ENCODE data around the gene GNA14. TPM values are rescaled to one million over a fixed set of nuclear protein-coding genes. Genes with fewer than 3 reads are reported as not detected.

GNA14 gene
- polyA plus RNA-seq, 3 donors: 0.04 TPM; not detected in 2

DNA sequence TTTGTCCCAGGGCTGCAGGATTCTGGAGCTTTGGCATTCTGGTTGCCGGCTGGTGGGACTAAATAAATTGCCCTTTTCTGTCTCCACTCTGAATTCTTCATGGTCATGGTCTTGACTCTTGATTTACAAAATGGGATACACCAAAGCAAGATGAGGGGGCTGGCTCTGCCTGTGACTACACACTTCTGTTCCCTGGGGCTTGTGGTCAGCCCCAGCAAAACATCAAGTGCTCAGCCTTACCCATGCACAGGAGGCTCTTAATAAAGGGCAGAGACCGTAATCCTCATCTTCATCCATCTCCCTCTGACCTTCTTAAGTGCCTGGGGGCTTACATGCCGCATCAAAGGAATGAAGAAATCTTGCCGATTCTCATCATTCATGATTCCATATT lies 198.0 kb downstream of the GNA14 start:
- TF ChIP-seq, protein P1, sequence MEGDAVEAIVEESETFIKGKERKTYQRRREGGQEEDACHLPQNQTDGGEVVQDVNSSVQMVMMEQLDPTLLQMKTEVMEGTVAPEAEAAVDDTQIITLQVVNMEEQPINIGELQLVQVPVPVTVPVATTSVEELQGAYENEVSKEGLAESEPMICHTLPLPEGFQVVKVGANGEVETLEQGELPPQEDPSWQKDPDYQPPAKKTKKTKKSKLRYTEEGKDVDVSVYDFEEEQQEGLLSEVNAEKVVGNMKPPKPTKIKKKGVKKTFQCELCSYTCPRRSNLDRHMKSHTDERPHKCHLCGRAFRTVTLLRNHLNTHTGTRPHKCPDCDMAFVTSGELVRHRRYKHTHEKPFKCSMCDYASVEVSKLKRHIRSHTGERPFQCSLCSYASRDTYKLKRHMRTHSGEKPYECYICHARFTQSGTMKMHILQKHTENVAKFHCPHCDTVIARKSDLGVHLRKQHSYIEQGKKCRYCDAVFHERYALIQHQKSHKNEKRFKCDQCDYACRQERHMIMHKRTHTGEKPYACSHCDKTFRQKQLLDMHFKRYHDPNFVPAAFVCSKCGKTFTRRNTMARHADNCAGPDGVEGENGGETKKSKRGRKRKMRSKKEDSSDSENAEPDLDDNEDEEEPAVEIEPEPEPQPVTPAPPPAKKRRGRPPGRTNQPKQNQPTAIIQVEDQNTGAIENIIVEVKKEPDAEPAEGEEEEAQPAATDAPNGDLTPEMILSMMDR (IDR thresholded peaks at IDR 0.05): no peak
- no peak for DNase-seq
- no peaks in the 10 kb centered on the region for H3K36me3 ChIP-seq (replicated peaks in 1 of 2; ENCODE audit: control insufficient read depth in 1 of 2, insufficient read depth in 2 of 2, low read length in 2 of 2)

DNA sequence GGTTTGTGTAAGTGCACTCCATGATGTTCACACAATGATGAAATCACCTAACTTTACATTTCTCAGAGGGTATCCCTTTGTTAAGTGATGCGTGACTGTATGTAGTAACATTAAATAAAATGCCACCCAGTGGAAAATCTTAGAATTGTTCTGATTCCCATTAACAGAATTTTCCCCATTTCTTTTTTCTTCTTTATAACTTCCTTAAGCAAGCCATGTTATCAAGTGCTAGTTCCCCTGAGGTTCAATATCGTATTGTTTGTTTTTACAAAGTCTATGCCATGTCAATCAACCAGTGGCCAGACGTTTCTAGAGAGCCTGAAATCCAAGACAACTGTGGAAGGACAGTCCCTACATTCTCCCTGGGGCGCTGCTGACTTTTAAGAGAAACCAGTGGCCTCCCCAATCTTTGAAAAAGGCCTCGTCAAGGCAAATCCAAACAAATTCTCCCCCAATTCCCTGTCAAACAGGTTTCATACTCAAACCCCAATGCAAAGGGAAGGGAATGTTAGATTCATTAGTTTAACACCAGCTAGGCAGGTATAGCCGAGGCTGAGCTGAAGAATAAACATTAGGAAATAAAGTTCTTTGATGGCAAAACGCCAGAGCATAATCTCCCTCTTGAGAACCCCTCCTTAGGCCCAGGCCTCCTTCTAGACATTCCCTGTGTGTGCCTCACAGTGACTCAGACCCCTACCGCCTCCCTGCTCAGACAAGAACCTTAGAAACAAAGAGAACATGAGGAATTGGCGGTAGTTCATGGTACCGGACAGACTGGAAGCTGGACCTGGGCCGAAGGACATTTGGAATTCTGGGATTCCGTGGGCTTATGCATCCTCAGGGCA lies 198.7 kb downstream of the GNA14 start:
- TF ChIP-seq, protein P1 (IDR thresholded peaks at IDR 0.05): no peak
- no peak overlapping the region for H2AFZ ChIP-seq (ENCODE audit: insufficient read depth, low read depth, low read length, poor library complexity, severe bottlenecking)
- no peak overlapping the region for H3K9ac ChIP-seq (ENCODE audit: insufficient read depth, low read length, poor library complexity, severe bottlenecking)
- Mint-ChIP-seq H3K27me3 (ENCODE audit: low read depth in 3 of 3) (peaks cover 1 to 3% (median 1%) of the 10 kb centered on the region in 3 donors), H3K36me3 (no peaks in the 10 kb centered on the region), H3K9me3 (peaks cover 2 to 13% (median 9%) of the 10 kb centered on the region in 7 donors), H3K4me3 (no peak overlapping the region), H3K4me1 (peaks cover 14% of the 10 kb centered on the region), H3K27ac (no peak overlapping the region)
- DNase-seq: no peak
- H3K4me3 ChIP-seq (replicated peaks in 1 of 3; ENCODE audit: low read depth in 2 of 3, low read length in 3 of 3): no peak overlapping the region
- no peaks in the 10 kb centered on the region for H3K36me3 ChIP-seq (replicated peaks in 1 of 2; ENCODE audit: control insufficient read depth in 1 of 2, insufficient read depth in 2 of 2, low read length in 2 of 2)
- peaks cover 9 to 14% of the 10 kb centered on the region in 2 donors for H3K4me1 ChIP-seq (ENCODE audit: control insufficient read depth in 1 of 2, insufficient read depth in 2 of 2, low read length in 2 of 2)
- 94% methylated on average over 9 of the region's 12 CpGs for WGBS (ENCODE audit: insufficient coverage)
- intact Hi-C loops (cut with micrococcal nuclease): no loop called here
- peaks cover 0 to 4% of the 10 kb centered on the region in 2 donors for H3K9me3 ChIP-seq (replicated peaks in 1 of 2; ENCODE audit: control insufficient read depth in 1 of 2, insufficient read depth in 1 of 2, low read length in 2 of 2)
- H4K20me1 ChIP-seq (ENCODE audit: insufficient read depth, low read length): no peaks in the 10 kb centered on the region
- no peak overlapping the region for H3K4me2 ChIP-seq (replicated peaks; ENCODE audit: extremely low read depth, low read length, poor library complexity, severe bottlenecking)
- H3K27me3 ChIP-seq (ENCODE audit: control insufficient read depth in 2 of 2, insufficient read depth in 2 of 2, low read length in 2 of 2): no peaks in the 10 kb centered on the region
- no peak overlapping the region for H3K27ac ChIP-seq (ENCODE audit: low read depth in 1 of 2, low read length in 2 of 2)
- no peaks in the 10 kb centered on the region for H3K79me2 ChIP-seq (ENCODE audit: insufficient read depth, low read length)

More for the DNA sequence above, 198.0 kb downstream of the GNA14 start:
- Histone ChIP-seq H3K27ac (ENCODE audit: low read depth in 1 of 2, low read length in 2 of 2) (no peak overlapping the region), H2AFZ (ENCODE audit: insufficient read depth, low read depth, low read length, poor library complexity, severe bottlenecking) (no peak overlapping the region), H3K79me2 (ENCODE audit: insufficient read depth, low read length) (no peaks in the 10 kb centered on the region), H3K4me2 (replicated peaks; ENCODE audit: extremely low read depth, low read length, poor library complexity, severe bottlenecking) (no peak overlapping the region), H3K9ac (ENCODE audit: insufficient read depth, low read length, poor library complexity, severe bottlenecking) (no peak overlapping the region), H4K20me1 (ENCODE audit: insufficient read depth, low read length) (no peaks in the 10 kb centered on the region), H3K9me3 (replicated peaks in 1 of 2; ENCODE audit: control insufficient read depth in 1 of 2, insufficient read depth in 1 of 2, low read length in 2 of 2) (peaks cover 0 to 4% of the 10 kb centered on the region in 2 donors), H3K27me3 (ENCODE audit: control insufficient read depth in 2 of 2, insufficient read depth in 2 of 2, low read length in 2 of 2) (no peaks in the 10 kb centered on the region), H3K4me1 (ENCODE audit: control insufficient read depth in 1 of 2, insufficient read depth in 2 of 2, low read length in 2 of 2) (peaks cover 12 to 16% of the 10 kb centered on the region in 2 donors), H3K4me3 (replicated peaks in 1 of 3; ENCODE audit: low read depth in 2 of 3, low read length in 3 of 3) (no peak overlapping the region)
- Mint-ChIP-seq H3K27ac (no peak overlapping the region), H3K9me3 (peaks cover 2 to 13% (median 7%) of the 10 kb centered on the region in 7 donors), H3K4me3 (no peak overlapping the region), H3K36me3 (no peaks in the 10 kb centered on the region), H3K27me3 (ENCODE audit: low read depth in 3 of 3) (peaks cover 1 to 3% (median 1%) of the 10 kb centered on the region in 3 donors), H3K4me1 (peaks cover 18% of the 10 kb centered on the region)
- 100% methylated on average over 4 of the region's 4 CpGs for WGBS (ENCODE audit: insufficient coverage)
- intact Hi-C loops (cut with micrococcal nuclease): no loop called here
